ENCODE measurements around the gene FXN.

DNA sequence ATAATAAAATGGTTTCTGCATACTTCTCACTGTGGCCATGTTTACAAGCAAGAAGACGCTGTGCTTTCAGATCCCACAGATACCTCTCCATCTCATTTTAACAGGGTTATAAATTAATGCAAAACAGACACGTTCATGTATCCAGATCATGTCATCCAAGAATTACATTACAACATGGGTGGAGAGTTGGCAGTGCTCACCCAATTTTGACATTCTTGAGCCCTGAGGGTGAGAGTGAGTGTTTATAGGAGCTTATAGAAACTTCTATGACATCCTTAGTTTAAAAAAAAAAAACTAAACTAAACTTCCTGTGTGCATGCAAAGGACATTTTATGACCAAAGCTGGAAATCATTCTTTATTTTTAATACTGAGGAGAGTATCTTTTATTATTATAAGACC, 30.7 kb upstream of the FXN start:
- TF ChIP-seq CTCF (IDR thresholded peaks at IDR 0.05) (no peak), POLR2A (IDR thresholded peaks at IDR 0.05; ENCODE audit: low read depth) (no peak)
